ENCODE data around the gene C6orf136. TPM values are rescaled to one million over a fixed set of nuclear protein-coding genes. Genes with fewer than 3 reads are reported as not detected.

Gene C6orf136
- total RNA-seq, 1 experiment from 2014 or later, result 34.8 TPM

DNA sequence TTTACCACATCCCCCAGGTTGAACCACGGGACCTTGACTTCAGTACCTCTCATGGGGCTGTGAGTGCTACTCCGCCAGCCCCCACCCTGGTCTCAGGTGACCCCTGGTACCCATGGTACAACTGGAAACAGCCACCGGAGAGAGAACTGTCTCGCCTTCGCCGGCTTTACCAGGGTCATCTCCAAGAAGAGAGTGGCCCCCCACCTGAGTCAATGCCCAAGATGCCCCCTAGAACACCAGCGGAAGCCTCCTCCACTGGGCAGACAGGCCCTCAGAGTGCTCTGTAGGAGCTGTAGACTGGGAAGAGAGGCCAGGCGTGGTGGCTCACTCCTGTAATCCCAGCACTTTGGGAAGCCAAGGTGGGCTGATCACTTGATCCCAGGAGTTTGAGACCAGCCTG is 21.4 kb upstream of the C6orf136 start:
- ChIA-PET POLR2A (interaction anchor here (1.2 to 2.0 kb wide), 2 partner anchors 8 to 10 kb away, joined by 4 to 10 read pairs; partner anchors contain the start of genes MRPS18B and PPP1R10), CTCF (no interaction called here)
- ATAC-seq, result no peak

DNA sequence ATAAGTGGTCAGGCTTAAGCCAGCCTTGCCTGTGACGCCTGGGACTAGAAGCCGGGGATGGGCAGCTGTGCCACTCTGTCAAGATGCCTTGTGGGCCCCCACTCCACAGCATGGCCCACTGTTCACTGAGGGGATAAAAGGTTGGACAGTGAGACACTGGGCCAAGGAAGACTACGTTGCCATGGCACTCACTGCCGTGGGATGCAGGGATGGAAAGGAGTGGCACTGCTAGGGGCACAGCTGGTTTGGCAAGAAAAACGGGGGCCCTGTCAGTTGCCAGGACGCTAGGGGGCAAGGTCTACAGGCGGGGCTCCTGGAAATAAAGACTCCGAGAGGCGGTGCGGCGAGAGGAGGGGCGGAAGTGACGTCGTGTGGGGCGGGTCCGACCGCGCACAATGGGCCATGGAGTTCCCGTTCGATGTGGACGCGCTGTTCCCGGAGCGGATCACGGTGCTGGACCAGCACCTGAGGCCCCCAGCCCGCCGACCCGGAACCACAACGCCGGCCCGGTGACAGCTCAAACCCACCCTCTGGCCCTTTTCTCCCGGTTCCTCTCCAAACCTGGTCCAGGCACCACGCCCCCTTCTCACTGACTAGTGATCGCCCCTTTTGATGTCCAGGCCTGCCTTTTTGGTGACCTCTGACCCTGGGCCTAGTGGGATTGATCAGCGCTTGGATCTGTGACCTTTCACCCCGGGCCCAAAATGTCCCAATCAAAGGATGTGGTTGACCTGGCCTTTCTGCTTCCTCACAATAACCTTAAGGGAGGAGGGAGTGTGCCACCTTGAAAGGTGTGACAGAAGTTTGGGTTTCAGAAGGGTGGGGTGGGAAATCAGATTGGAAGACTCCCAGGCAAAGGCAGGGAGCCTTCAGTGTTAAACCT is 20.2 kb upstream of the C6orf136 start, which contains the start of gene ATAT1:
TSS of gene ATAT1 (plus strand) at position 391 of the 883 bp plus-strand sequence.
- intact Hi-C loops (cut with micrococcal nuclease), result loop anchor here (1.0 kb wide), 1 partner anchor 9 kb away; the partner anchor contains the start of genes MRPS18B and PPP1R10
- H3K4me2 ChIP-seq (ENCODE audit: low read length), result peak within 1 kb of the TSS; percentile 80
- peaks cover 15% of the 10 kb centered on the region; the same call in 1 of the 2 replicates for H3K79me2 ChIP-seq (ENCODE audit: insufficient read depth, low read length)
- ChIA-PET CTCF (no interaction called here), RAD21 (ENCODE audit: low non-redundant PET in 1 of 2, low total read pairs in 2 of 2, uncharacterized antibody in 2 of 2, unreplicated experiment in 2 of 2) (no interaction called here), POLR2A (interaction anchor here (1.2 to 2.0 kb wide), 2 partner anchors 9 to 11 kb away, joined by 4 to 10 read pairs; partner anchors contain the start of genes MRPS18B and PPP1R10)
- DNase-seq (ENCODE audit: low read depth, low spot score) (peak; percentile 70), ATAC-seq (peak; percentile 96)
- peak within 1 kb of the TSS; percentile 85 for H3K9ac ChIP-seq (ENCODE audit: low read length)
- peaks cover 2 to 17% of the 10 kb centered on the region in 2 experiments; a peak in 3 of 4 replicates for H3K4me1 ChIP-seq (ENCODE audit: control insufficient read depth in 1 of 2, insufficient read depth in 2 of 2, low read length in 2 of 2)
- H3K27me3 ChIP-seq (ENCODE audit: insufficient read depth, low read length), result no peaks in the 10 kb centered on the region
- H3K36me3 ChIP-seq (ENCODE audit: control insufficient read depth in 1 of 2, insufficient read depth in 2 of 2, low read length in 2 of 2), result peaks cover 35 to 40% of the 10 kb centered on the region in 2 experiments
- no peak within 1 kb of the TSS for H2AFZ ChIP-seq (ENCODE audit: low read depth, low read length, poor library complexity, severe bottlenecking)
- peak within 1 kb of the TSS; percentile 76 to 88 for H3K4me3 ChIP-seq (replicated peaks in 1 of 2; ENCODE audit: low read depth in 1 of 2, low read length in 2 of 2)
- H3K27ac ChIP-seq (ENCODE audit: low read depth, low read length), result peak within 1 kb of the TSS; percentile 77
- H4K20me1 ChIP-seq (ENCODE audit: insufficient read depth), result no peaks in the 10 kb centered on the region
- TSS peak; percentile 49 for BruUV-seq (replicated peaks)
- H3K9me2 ChIP-seq (ENCODE audit: insufficient read depth), result no peaks in the 10 kb centered on the region
- H3K9me3 ChIP-seq (ENCODE audit: control insufficient read depth in 1 of 2, insufficient read depth in 1 of 2, low read depth in 1 of 2, low read length in 2 of 2), result no peaks in the 10 kb centered on the region
- no peak for TF ChIP-seq SRF (IDR thresholded peaks at IDR 0.05; ENCODE audit: low read depth)
- TF ChIP-seq YY1 (IDR thresholded peaks at IDR 0.05; ENCODE audit: extremely low read depth, insufficient replicate concordance, low read depth, low read length), result peak; percentile 23
- no peak for TF ChIP-seq JUND (IDR thresholded peaks at IDR 0.05)
- TF ChIP-seq, protein P1, sequence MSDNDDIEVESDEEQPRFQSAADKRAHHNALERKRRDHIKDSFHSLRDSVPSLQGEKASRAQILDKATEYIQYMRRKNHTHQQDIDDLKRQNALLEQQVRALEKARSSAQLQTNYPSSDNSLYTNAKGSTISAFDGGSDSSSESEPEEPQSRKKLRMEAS (IDR thresholded peaks at IDR 0.05), result no peak
- no peak for TF ChIP-seq ELF1 (IDR thresholded peaks at IDR 0.05; ENCODE audit: borderline replicate concordance, low read depth)
- TF ChIP-seq EGR1 (IDR thresholded peaks at IDR 0.05; ENCODE audit: low read depth), result no peak
- TF ChIP-seq RAD21 (IDR thresholded peaks at IDR 0.05; ENCODE audit: low read depth), result no peak
- no peak for TF ChIP-seq SIN3A (IDR thresholded peaks at IDR 0.05; ENCODE audit: low read depth)
- TF ChIP-seq, protein P2, sequence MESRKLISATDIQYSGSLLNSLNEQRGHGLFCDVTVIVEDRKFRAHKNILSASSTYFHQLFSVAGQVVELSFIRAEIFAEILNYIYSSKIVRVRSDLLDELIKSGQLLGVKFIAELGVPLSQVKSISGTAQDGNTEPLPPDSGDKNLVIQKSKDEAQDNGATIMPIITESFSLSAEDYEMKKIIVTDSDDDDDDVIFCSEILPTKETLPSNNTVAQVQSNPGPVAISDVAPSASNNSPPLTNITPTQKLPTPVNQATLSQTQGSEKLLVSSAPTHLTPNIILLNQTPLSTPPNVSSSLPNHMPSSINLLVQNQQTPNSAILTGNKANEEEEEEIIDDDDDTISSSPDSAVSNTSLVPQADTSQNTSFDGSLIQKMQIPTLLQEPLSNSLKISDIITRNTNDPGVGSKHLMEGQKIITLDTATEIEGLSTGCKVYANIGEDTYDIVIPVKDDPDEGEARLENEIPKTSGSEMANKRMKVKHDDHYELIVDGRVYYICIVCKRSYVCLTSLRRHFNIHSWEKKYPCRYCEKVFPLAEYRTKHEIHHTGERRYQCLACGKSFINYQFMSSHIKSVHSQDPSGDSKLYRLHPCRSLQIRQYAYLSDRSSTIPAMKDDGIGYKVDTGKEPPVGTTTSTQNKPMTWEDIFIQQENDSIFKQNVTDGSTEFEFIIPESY (IDR thresholded peaks at IDR 0.05; ENCODE audit: extremely low read depth, insufficient replicate concordance, low read length), result no peak
- peak; percentile 96 for TF ChIP-seq POLR2AphosphoS5 (IDR thresholded peaks at IDR 0.05; ENCODE audit: low read depth, low read length)
- peak; percentile 60 for TF ChIP-seq POLR2A (IDR thresholded peaks at IDR 0.05; ENCODE audit: borderline replicate concordance, extremely low read depth, insufficient read depth, insufficient read length)

More for the DNA sequence above, 21.4 kb upstream of the C6orf136 start:
- no TSS peak for BruUV-seq (replicated peaks)
- RAD21 ChIA-PET (ENCODE audit: low non-redundant PET in 1 of 2, low total read pairs in 2 of 2, uncharacterized antibody in 2 of 2, unreplicated experiment in 2 of 2), result no interaction called here
- Histone ChIP-seq H2AFZ (ENCODE audit: low read depth, low read length, poor library complexity, severe bottlenecking) (no peak overlapping the region), H3K9ac (ENCODE audit: low read length) (no peak overlapping the region), H3K79me2 (ENCODE audit: insufficient read depth, low read length) (peaks cover 24% of the 10 kb centered on the region; the same call in 1 of the 2 replicates), H3K9me3 (ENCODE audit: control insufficient read depth in 1 of 2, insufficient read depth in 1 of 2, low read depth in 1 of 2, low read length in 2 of 2) (no peaks in the 10 kb centered on the region), H3K4me3 (replicated peaks in 1 of 2; ENCODE audit: low read depth in 1 of 2, low read length in 2 of 2) (no peak overlapping the region), H3K4me2 (ENCODE audit: low read length) (no peak overlapping the region), H3K9me2 (ENCODE audit: insufficient read depth) (no peaks in the 10 kb centered on the region), H4K20me1 (ENCODE audit: insufficient read depth) (no peaks in the 10 kb centered on the region), H3K27me3 (ENCODE audit: insufficient read depth, low read length) (no peaks in the 10 kb centered on the region), H3K4me1 (ENCODE audit: control insufficient read depth in 1 of 2, insufficient read depth in 2 of 2, low read length in 2 of 2) (peaks cover 2 to 15% of the 10 kb centered on the region in 2 experiments; a peak in 3 of 4 replicates), H3K27ac (ENCODE audit: low read depth, low read length) (no peak overlapping the region), H3K36me3 (ENCODE audit: control insufficient read depth in 1 of 2, insufficient read depth in 2 of 2, low read length in 2 of 2) (peaks cover 42 to 44% of the 10 kb centered on the region in 2 experiments)
- no peak for TF ChIP-seq FOSL1 (IDR thresholded peaks at IDR 0.05; ENCODE audit: low read depth)
- TF ChIP-seq ZFX (IDR thresholded peaks at IDR 0.05), result no peak
- no peak for TF ChIP-seq EZH2 (IDR thresholded peaks at IDR 0.05)
- TF ChIP-seq YY1 (IDR thresholded peaks at IDR 0.05; ENCODE audit: extremely low read depth, insufficient replicate concordance, low read depth, low read length), result no peak
- TF ChIP-seq, protein P1 (IDR thresholded peaks at IDR 0.05), result no peak
- intact Hi-C loops (cut with micrococcal nuclease), result no loop called here
- DNase-seq (ENCODE audit: low read depth, low spot score), result no peak
